Inferior parietal cortex (tissue), 1 donor: Measurements from ENCODE around the gene ZSWIM6.

Experiments
- DNase-seq: peaks from one replicate; pipeline ENCODE4 v3.0.0-alpha.2; 2016; ENCODE audit errors: extremely low spot score

ZSWIM6 gene

DNA sequence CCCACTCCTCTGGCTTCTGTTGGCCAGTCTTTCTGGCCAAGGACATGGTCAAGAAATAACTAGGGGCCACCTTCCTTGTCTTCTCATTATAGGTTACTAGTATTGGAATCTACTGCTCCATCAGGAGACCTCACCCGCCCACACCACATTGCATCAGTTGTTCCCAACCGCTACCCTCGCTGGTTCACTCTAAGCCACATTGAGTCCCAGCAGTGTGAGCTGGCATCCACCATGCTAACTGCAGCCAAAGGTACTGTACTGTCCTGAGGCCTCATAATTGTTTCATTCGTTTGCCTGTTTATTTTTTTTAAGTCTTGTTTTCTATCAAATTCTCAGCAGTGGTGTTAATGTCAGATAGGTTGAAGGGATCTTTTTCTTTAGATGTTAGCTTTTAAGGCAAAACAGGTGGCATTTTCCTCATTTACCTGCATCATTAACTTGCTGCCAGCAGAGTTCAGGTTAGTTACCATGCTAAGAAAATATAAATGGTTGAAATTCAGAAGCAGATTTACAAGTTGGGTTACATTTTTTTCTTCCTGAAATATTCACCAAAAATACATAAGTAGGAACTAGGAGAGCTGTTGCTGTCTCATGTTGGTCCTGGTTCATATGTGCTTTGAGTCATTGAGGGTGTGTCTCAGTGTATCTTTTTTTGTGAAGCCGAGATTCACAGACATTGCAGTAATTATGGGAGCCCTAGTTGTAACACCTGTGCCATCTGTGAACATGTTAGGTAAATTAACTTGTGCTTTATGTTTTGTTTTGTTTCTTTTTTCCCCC, 206.9 kb downstream of the ZSWIM6 start:
- DNase-seq: no peak

GRCh38 chr5:61549530-61549929, 217.5 kb downstream of the ZSWIM6 start:
- DNase-seq: no peak

GRCh38 chr5:61551637-61552313, 219.7 kb downstream of the ZSWIM6 start:
- DNase-seq: no peak

- DNase-seq: no peak
These were observed 227.1 kb downstream of the ZSWIM6 start for GRCh38 chr5:61559146-61559545.

- DNase-seq: no peak
These were observed 227.7 kb downstream of the ZSWIM6 start for GRCh38 chr5:61559722-61560121.

GRCh38 chr5:61563401-61563800, 231.3 kb downstream of the ZSWIM6 start:
- DNase-seq: no peak

- no peak for DNase-seq
These were observed 235.3 kb downstream of the ZSWIM6 start for GRCh38 chr5:61567337-61567736.

DNA sequence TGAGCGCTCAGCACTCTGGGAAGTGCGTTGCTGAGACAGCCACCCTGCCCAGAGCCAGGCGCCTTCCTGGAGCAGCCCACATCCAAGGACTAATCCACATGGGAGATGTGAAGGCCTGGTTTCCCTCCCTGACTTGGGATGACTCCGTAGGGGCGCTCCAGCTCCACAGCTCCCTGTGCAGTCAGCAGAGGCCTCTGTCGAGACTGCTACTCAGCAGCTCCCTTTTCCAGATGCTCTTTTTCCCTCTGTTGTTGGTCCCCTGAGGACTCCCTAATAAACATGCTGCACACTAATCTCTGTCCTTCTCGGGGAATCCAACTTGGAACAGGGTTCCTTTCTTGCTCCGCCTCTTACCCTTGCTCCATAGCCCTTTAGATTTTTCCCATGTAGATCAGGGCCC, 237.3 kb downstream of the ZSWIM6 start:
- no peak for DNase-seq

DNA sequence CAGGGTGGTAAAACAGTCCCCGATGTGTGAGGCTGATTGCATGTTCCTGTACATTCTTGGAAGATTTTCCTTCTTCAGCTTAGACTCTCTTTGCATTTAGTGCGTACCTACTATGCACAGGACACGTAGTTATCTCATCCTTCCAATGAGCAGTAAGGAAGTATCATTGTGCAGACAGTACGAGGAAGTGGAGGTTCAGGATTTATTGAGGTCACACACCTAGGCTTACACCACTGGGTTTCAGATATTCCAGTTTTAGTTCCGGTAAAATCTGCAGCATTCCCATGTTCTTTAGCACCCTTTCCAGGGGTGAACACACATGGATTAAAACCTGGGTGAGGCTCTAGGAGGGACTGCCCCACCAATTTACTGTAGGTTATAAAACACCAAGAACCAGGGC, 238.7 kb downstream of the ZSWIM6 start:
- no peak for DNase-seq

DNA sequence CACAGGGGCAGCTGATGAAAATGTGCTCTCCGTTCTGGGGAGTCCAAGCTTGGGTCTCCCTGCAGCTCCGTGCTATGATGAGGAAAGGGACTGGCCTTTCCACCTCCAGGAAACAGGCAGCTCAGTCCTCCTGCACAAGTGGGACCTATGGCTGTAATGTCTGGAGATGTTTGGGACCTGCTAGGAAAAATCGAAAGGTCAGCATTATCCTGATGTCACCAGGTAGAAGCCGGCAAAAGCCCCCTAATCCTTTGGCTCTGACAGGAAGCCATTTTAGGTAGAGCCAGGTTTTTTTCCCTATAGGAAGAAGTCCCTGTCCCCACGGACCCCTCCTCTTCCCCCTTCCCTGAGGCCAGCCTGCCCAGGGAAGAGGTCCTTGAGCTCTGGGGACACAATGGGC, 240.9 kb downstream of the ZSWIM6 start:
- DNase-seq: no peak

GRCh38 chr5:61575103-61575502, 243.0 kb downstream of the ZSWIM6 start:
- no peak for DNase-seq

DNA sequence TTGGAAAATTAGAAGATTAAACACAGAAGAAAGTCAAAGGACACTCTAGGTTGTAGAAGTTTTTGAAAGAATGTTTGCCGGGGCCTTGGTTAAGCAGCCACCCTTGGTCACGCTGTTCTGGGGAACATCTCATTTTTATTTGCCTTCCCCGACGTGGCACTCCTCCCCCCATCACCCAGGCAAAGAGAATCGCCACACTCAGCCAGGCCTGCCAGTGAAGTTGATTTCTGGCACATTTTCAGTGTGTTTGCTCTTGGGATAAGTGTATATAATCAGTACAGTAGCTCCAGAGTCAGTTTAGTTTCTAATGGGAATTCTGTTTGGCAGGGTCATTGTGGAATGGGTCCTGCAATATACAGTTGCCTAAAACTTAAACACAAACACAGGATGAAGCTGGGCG, 243.5 kb downstream of the ZSWIM6 start:
- DNase-seq: no peak

DNA sequence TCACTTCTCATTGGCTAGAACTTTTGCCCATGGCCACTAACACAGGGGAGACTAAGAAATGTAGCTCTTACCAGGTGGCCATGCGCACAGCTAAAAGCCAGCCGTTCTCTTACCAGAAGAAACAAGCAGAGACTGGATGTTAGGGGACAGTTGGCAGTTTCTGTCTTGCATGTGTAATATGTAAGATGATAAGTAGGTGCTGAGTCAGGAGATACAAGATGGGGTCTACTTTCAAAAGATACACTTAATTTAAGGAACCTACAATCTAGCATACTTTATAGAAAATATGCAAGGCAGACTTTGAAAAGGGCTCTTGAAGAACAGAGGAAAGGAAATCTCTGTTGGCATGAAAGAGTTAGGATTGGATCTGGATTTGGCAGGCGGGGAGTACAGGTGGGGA, 244.5 kb downstream of the ZSWIM6 start:
- no peak for DNase-seq

GRCh38 chr5:61578858-61579503, 246.9 kb downstream of the ZSWIM6 start:
- no peak for DNase-seq

GRCh38 chr5:61582205-61582820, 250.3 kb downstream of the ZSWIM6 start:
- DNase-seq: no peak

DNA sequence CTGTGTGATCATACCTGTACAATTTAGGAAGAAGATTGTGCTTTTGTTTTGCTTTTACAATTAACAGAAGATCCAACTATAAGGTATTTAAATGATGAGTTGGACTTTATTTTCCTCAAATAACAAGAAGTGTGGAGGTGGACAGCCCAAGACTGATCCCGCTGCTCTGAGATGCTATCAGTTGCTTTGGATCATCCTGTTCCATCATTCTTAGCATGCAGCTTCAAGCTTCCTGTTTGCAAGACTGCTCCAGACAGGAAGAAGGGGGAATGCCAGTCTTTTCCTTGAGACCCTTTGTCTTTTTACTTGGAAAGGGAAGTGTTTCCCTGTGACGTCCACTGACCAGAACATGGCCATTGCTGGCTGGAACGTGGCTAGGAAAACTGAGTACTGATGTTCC, 250.8 kb downstream of the ZSWIM6 start:
- DNase-seq: no peak

GRCh38 chr5:61586096-61587084, 254.3 kb downstream of the ZSWIM6 start:
- no peak for DNase-seq

DNA sequence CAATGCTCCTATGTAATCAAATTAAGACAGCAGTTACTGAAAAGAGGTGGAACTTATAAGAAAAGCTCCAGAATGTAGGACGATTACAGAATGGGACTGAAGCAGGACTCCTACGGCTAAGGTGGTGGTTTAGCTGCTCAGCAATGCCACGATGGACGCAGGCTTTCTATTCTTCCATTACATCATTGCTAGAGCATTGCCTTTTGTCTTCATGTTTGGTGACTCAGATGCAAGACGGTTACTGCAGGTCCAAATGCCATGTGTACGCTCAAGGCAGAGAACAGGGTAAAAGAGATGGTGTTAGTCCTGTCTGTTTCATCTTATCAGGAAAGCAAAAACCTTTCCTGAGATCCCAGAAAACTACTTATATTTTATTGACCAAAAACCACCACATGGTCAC, 255.1 kb downstream of the ZSWIM6 start:
- DNase-seq: no peak

GRCh38 chr5:61588216-61588615, 256.2 kb downstream of the ZSWIM6 start:
- no peak for DNase-seq

DNA sequence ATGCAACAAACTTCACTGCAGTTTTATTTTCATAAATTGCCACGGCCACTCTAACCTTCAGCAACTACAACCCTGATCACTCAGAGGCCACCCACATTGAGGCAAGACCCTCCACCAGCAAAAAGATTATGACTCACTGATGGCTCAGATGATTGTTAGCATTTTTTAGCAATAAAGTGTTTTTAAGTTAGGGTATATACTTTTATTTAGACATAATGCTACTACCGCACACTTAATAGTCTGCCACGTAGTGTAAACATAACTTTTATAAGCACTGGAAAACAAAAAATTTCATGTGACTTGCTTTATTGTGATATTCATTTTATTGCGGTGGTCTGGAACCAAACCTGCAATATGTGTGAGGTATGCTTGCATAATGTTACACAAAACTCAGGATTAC, 257.9 kb downstream of the ZSWIM6 start:
- DNase-seq: no peak

GRCh38 chr5:61590473-61590872, 258.4 kb downstream of the ZSWIM6 start:
- no peak for DNase-seq
